HepG2 (cell line): ENCODE measurements around the gene PPM1H.

Experiments
- ATAD3A ChIP-seq: sonication (generic); formaldehyde crosslinking; IDR thresholded peaks from 2 replicates; pipeline ENCODE4 v1.4.0; 2020; ENCODE audit warnings: missing genetic modification reagents
- CHD2 ChIP-seq: IDR thresholded peaks from 2 replicates; pipeline ENCODE4 v1.6.1; 2011; ENCODE audit warnings: low read depth, low read length, improper control_type of control experiment
- CTCF ChIP-seq: sonication (generic); formaldehyde crosslinking; IDR thresholded peaks from 2 replicates; pipeline ENCODE4 v1.5.0; 2020; ENCODE audit warnings: mild to moderate bottlenecking, missing genetic modification reagents, moderate library complexity
- FIP1L1 ChIP-seq: fragments of 200-400 bp; formaldehyde crosslinking; IDR thresholded peaks from 2 replicates; pipeline ENCODE4 v1.6.1; 2018; ENCODE audit warnings: low read depth, mild to moderate bottlenecking, low read length, moderate library complexity, borderline replicate concordance; ENCODE audit not compliant: insufficient read depth
- ZNF207 ChIP-seq: fragments of 450-650 bp; IDR thresholded peaks from 2 replicates; pipeline ENCODE4 v1.6.1; 2016; ENCODE audit warnings: antibody characterized with exemption, borderline replicate concordance
- ZSCAN30 ChIP-seq: sonication (generic); formaldehyde crosslinking; IDR thresholded peaks from 2 replicates; pipeline ENCODE4 v1.5.0; 2020; ENCODE audit warnings: mild to moderate bottlenecking, missing genetic modification reagents
- TF ChIP-seq, protein P1 (sequence below): sonication (generic); formaldehyde crosslinking; IDR thresholded peaks from 2 replicates; pipeline ENCODE4 v1.5.0; 2020; ENCODE audit warnings: mild to moderate bottlenecking, missing genetic modification reagents
- TF ChIP-seq, protein P2 (sequence below): sonication (generic); formaldehyde crosslinking; IDR thresholded peaks from 2 replicates; pipeline ENCODE4 v1.4.0; 2020; ENCODE audit warnings: missing genetic modification reagents

GRCh38 chr12:62800707-62801400 is 134.1 kb downstream of the PPM1H start:
- TF ChIP-seq ZSCAN30 (CRISPR knock-in tag) (no peak), ATAD3A (CRISPR knock-in tag) (no peak), FIP1L1 (no peak), ZNF207 (no peak), CHD2 (no peak), CTCF (CRISPR knock-in tag) (no peak)
- TF ChIP-seq, protein P1, sequence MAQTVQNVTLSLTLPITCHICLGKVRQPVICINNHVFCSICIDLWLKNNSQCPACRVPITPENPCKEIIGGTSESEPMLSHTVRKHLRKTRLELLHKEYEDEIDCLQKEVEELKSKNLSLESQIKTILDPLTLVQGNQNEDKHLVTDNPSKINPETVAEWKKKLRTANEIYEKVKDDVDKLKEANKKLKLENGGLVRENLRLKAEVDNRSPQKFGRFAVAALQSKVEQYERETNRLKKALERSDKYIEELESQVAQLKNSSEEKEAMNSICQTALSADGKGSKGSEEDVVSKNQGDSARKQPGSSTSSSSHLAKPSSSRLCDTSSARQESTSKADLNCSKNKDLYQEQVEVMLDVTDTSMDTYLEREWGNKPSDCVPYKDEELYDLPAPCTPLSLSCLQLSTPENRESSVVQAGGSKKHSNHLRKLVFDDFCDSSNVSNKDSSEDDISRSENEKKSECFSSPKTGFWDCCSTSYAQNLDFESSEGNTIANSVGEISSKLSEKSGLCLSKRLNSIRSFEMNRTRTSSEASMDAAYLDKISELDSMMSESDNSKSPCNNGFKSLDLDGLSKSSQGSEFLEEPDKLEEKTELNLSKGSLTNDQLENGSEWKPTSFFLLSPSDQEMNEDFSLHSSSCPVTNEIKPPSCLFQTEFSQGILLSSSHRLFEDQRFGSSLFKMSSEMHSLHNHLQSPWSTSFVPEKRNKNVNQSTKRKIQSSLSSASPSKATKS (CRISPR knock-in tag), result no peak
- TF ChIP-seq, protein P2, sequence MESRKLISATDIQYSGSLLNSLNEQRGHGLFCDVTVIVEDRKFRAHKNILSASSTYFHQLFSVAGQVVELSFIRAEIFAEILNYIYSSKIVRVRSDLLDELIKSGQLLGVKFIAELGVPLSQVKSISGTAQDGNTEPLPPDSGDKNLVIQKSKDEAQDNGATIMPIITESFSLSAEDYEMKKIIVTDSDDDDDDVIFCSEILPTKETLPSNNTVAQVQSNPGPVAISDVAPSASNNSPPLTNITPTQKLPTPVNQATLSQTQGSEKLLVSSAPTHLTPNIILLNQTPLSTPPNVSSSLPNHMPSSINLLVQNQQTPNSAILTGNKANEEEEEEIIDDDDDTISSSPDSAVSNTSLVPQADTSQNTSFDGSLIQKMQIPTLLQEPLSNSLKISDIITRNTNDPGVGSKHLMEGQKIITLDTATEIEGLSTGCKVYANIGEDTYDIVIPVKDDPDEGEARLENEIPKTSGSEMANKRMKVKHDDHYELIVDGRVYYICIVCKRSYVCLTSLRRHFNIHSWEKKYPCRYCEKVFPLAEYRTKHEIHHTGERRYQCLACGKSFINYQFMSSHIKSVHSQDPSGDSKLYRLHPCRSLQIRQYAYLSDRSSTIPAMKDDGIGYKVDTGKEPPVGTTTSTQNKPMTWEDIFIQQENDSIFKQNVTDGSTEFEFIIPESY, result no peak
